Neural cell (in vitro differentiated cells): Measurements from ENCODE around the gene DNMT3B.

Source experiments
- CTCF ChIP-seq: fragments of 450-650 bp; IDR thresholded peaks from 2 replicates; pipeline ENCODE4 v1.5.1; 2014; ENCODE audit warnings: antibody characterized with exemption, mild to moderate bottlenecking, moderate library complexity; ENCODE audit not compliant: poor library complexity, severe bottlenecking
- EP300 ChIP-seq: fragments of 450-650 bp; conservative IDR thresholded peaks from 2 replicates; pipeline ENCODE4 v1.6.1; 2014; ENCODE audit warnings: antibody characterized with exemption, mild to moderate bottlenecking, moderate library complexity; ENCODE audit not compliant: poor library complexity, severe bottlenecking
- EZH2 ChIP-seq: fragments of 200-600, 300-800 bp; shearing (Covaris generic), sonication (generic); IDR thresholded peaks from 2 replicates; pipeline ENCODE4 v1.6.1; 2014; ENCODE audit warnings: antibody characterized with exemption, low read length, borderline replicate concordance, mild to moderate bottlenecking; ENCODE audit not compliant: insufficient read depth, poor library complexity, severe bottlenecking
- MXI1 ChIP-seq: fragments of 450-650 bp; conservative IDR thresholded peaks from 2 replicates; pipeline ENCODE4 v1.6.1; 2014; ENCODE audit warnings: antibody characterized with exemption, mild to moderate bottlenecking; ENCODE audit not compliant: poor library complexity, severe bottlenecking
- POLR2AphosphoS5 ChIP-seq: IDR thresholded peaks from 2 replicates; pipeline ENCODE4 v1.6.1; 2012
- RAD21 ChIP-seq: fragments of 450-650 bp; conservative IDR thresholded peaks from 2 replicates; pipeline ENCODE4 v1.6.1; 2014; ENCODE audit warnings: antibody characterized with exemption, mild to moderate bottlenecking, moderate library complexity
- REST ChIP-seq: IDR thresholded peaks from 2 replicates; pipeline ENCODE4 v1.6.1; 2012; ENCODE audit warnings: borderline replicate concordance
- SMC3 ChIP-seq: fragments of 450-650 bp; conservative IDR thresholded peaks from 2 replicates; pipeline ENCODE4 v1.6.1; 2014; ENCODE audit warnings: antibody characterized with exemption, mild to moderate bottlenecking, moderate library complexity; ENCODE audit not compliant: poor library complexity
- TAF1 ChIP-seq: IDR thresholded peaks from 2 replicates; pipeline ENCODE4 v1.6.1; 2012; ENCODE audit warnings: low read depth

- TF ChIP-seq RAD21: no peak
- no peak for TF ChIP-seq SMC3
- TF ChIP-seq CTCF: no peak
- no peak for TF ChIP-seq POLR2AphosphoS5
- TF ChIP-seq EP300: no peak
- no peak for TF ChIP-seq TAF1
- no peak for TF ChIP-seq EZH2
- no peak for TF ChIP-seq REST
- no peak for TF ChIP-seq MXI1
Measured at GRCh38 chr20:32804022-32804715, 42.0 kb downstream of the DNMT3B start.
